ENCODE measurements around the gene RNF220.
A peak's percentile ranks its signal among the peaks of the same experiment; 100 is the strongest.

The RNF220 gene

GRCh38 chr1:44641126-44642102 is 236.4 kb downstream of the RNF220 start:
- no peak for DNase-seq

DNA sequence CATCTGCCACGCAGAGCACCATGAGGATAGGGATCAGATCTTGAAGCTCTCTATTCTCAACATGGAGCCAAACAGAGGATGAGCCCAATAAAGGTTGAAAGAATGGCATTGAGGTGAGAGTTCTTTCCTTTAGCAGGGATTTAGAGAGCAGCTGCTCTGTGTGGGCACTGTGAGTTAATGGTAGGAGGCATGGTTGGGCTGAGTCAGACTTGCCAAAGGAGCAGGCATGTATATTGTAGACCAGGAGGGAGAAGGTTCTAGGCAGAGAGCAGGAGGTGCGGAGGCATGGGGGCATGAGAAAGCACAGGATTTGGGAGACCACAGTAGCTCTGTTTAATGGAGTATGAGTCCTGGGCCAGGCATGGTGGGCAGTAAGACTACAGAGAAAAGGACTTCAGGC is 237.2 kb downstream of the RNF220 start:
- DNase-seq, result no peak

- no peak for DNase-seq
Observed at GRCh38 chr1:44642925-44643324, 237.9 kb downstream of the RNF220 start.

GRCh38 chr1:44643721-44644334 is 238.8 kb downstream of the RNF220 start:
- DNase-seq, result no peak

DNA sequence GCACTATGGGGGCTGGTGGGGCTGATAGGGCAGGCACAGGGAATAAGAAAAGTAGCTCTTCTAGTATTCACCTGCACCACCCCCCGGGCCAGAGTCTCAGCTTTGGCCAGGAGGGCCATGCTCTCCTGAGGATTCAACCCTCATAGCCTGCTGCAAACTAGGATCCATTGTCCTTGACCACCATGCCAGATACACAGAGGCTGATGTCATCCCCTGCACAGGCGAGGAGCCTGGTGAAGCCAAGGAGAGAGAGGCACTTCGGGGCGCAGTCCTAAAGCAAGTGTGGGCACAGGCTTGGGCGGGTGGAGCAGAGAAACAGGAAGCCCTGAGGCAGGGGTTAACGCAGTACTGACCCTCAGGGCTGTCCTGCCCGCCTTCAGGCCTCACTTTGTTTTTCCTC is 239.8 kb downstream of the RNF220 start:
- no peak for DNase-seq

GRCh38 chr1:44645476-44646244 is 240.6 kb downstream of the RNF220 start:
- no peak for DNase-seq

DNA sequence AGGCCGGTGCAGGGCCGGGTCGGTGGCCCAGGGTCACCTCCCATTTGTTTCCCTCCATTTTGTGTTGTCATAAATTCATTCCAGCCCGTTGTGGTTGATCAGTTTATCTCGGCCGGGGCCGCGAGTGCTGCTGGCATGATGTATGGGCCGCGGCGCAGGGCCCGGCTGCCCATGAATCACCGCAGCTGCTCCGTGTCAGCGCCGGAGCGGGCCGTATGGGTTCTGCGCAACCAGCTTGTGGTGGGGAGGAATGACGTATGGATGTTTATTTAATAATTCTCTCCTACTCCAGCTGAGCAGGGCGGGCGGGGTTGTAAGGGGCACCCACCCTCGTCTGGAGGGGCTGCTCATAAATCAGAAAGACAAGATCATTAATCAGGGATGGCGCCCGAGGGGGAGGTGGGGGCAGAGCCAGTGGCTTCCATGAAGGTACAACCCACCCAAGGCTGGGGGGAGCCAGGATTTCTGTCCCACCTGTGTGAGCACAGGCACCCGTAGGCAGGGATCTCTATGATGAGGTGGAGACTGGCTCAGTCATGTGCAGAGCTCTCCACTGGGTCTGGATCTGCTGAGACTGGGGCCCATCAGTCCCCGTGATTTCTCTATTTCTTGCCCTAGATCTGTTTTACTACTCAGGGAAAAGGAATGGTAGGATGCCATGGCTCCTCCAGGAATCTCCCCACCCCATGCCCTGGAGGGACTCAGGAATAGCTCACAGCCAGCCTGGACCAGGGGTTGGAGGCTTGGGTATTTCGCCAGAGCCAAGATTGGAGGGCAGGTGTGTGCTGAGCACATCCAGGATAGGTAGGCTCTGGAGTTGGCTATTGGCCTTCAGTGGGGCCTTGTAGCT is 241.4 kb downstream of the RNF220 start:
- no peak for DNase-seq

GRCh38 chr1:44647896-44648295 is 242.8 kb downstream of the RNF220 start:
- DNase-seq, result no peak

- no peak for DNase-seq
Observed at GRCh38 chr1:44648529-44649250, 243.6 kb downstream of the RNF220 start.

DNA sequence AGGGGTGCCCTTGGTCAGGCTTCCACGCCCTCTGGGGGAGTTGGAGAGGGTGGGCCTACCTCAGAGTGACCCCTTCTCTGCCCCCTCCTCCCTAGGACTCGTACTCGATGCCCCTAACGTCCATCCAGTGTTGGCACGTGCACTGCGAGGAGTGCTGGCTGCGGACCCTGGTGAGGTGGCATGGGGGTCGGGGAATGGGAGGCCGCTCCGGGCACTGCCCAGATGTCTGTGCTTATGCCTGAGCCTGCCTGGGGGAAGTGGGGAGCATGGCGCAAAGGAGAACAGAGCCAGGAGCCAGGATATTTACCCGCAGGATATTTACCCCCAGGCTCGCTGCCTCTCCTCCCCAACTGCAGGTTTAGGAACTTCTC is 244.7 kb downstream of the RNF220 start:
- DNase-seq, result no peak

DNA sequence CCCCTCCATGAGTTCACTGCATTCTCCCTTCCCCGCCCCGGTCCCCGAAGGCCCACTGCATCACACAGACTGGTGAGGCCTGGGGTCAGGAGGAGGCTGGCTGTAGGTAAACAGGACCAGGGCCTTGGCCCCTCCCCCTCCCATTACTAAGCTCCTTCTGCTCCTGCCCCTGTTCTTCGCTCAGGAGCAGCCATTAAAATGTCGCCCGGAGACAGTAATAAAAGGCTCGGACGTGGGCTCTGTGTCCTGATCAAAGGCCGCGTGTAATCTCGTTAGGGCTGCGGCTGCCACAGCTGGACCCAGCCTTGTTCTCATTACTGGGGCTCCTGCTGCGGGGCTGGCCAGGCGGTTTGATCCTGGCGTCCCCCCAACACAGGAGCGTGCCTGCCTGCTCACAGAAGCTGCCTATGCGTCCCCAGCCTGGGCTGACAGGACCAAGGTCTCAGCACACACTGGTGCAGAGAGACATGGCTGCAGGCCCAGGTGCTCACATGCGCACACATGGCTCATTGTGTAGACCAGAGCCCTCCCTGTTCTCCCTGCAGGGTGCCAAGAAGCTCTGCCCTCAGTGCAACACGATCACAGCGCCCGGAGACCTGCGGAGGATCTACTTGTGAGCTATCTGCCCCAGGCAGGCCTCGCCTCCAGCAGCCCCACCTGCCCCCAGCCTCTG is 245.2 kb downstream of the RNF220 start:
- DNase-seq, result no peak

- DNase-seq, result no peak
Observed at GRCh38 chr1:44651069-44651468, 246.0 kb downstream of the RNF220 start.

- peak; percentile 81 for DNase-seq
Observed at GRCh38 chr1:44652445-44653106, 247.5 kb downstream of the RNF220 start.

GRCh38 chr1:44653107-44653964 is 248.3 kb downstream of the RNF220 start:
- no peak for DNase-seq

- no peak for DNase-seq
Observed at GRCh38 chr1:44654621-44655187, 249.6 kb downstream of the RNF220 start.

- DNase-seq, result peak; percentile 30
Observed at GRCh38 chr1:44655609-44656008, 250.6 kb downstream of the RNF220 start.

- DNase-seq, result no peak
Observed at GRCh38 chr1:44659566-44659965, 254.5 kb downstream of the RNF220 start.

GRCh38 chr1:44660176-44660575 is 255.1 kb downstream of the RNF220 start:
- no peak for DNase-seq

Data from hematopoietic multipotent progenitor cell treated with erythropoietin and hydrocortisone succinate and interleukin-3 and kit ligand, for 8 days (in vitro differentiated cells).